ENCODE results near the gene GFER.
A peak's percentile ranks its signal among the peaks of the same experiment; 100 is the strongest.
"Not testable (repeated sequence)": the region's sequence is repeated elsewhere in the genome, so short reads cannot be mapped to it uniquely, and the experiment has no call there.

GFER gene

DNA sequence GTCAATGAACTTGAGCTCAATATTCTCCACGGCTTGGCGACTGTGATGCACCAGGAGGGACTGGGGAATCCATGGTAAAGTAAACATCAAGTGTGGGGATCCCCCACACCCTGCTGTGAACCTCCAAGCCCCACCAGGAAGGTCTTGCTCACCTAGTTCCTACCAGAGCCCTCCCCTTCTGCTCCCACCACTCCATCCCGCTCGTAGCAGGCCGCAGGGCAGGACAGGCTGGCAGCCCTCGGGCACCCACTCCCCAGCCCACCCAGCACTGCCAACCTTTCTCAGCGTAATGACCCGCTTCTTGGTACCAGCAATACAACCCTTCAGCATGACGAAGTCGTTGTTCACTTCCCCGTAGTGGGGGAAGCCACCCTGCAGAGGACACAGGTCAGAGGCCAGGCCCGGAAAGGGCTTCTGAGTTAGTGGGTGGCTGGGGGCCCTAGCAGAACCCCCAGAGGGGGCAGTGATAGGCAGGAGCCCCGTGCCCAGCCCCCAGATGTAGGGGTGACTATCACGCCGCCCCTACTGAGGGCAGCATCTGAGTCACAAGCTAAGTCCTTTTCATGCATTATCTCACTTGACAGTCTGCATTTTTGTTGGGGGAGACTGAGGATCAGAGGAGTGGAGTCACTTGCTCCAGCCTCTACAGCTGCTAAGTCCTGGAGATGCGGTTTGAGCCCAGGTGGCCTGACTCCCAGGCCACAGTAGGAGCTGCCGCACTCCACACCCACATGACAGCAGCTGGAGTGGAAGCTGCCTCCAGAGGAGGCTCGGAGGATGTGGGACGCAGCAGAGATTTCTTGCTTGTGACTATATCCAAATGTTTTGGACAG lies 38.2 kb upstream of the GFER start:
- H3K27ac Mint-ChIP-seq (ENCODE audit: low read depth): no peak overlapping the region
- H3K4me1 Mint-ChIP-seq: peaks cover 11% of the 10 kb centered on the region
- DNase-seq (ENCODE audit: low spot score in 2 of 2) (no peak), ATAC-seq (replicated peaks; ENCODE audit: extremely low read depth, poor library complexity, severe bottlenecking) (no peak)
- no peaks in the 10 kb centered on the region for H3K36me3 Mint-ChIP-seq (ENCODE audit: insufficient read depth)
- H3K4me3 Mint-ChIP-seq: no peak overlapping the region
- no peaks in the 10 kb centered on the region for H3K9me3 Mint-ChIP-seq
- H3K27me3 Mint-ChIP-seq: no peaks in the 10 kb centered on the region

DNA sequence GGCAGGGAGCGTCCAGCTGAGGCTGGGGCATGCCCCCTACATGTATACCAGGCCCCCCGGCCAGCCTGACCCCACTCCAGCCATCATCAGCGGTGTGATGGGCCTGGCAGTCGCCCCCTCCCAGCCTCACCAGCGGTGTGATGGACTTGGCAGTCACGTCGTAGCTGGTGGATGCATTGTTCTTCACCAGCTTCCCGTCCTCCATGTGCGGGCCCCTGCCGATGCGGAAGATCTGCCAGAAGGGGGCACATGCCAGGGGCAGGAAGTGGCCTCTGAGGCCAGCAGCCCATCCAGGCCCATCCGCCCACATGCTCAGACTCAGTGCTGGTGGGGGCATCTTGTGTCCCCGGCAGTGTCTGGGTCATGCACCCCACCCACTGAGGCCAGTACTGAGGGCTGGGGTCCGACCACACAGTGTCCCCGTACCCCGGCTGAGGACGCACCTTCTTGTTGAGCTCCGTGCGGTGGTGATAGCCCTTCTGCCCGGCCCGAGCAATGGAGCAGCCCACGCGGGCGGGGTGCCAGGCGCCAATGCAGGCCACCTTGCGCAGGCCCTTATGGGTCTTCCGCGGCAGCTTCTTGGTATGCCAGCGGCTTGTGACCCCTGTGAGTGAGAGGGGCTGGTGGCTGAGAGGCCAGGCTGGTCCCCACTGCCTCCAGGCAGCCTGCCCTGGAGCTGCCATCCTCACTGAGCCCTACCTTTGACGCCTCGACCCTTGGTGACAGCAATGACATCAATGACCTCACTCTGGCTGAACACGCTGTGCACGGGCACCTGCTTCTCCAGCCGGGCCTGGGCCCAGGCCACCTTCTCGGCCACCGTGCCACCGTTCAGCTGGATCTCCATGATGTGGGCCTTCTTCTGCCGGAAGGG lies 37.3 kb upstream of the GFER start:
- Mint-ChIP-seq H3K4me3 (no peak overlapping the region), H3K36me3 (ENCODE audit: insufficient read depth) (no peaks in the 10 kb centered on the region), H3K27ac (ENCODE audit: low read depth) (no peak overlapping the region), H3K27me3 (no peaks in the 10 kb centered on the region), H3K4me1 (peaks cover 7% of the 10 kb centered on the region), H3K9me3 (no peaks in the 10 kb centered on the region)
- DNase-seq (ENCODE audit: low spot score in 2 of 2) (no peak), ATAC-seq (replicated peaks; ENCODE audit: extremely low read depth, poor library complexity, severe bottlenecking) (no peak)

- ATAC-seq (replicated peaks; ENCODE audit: extremely low read depth, poor library complexity, severe bottlenecking) (no peak), DNase-seq (ENCODE audit: low spot score in 2 of 2) (no peak)
- H3K36me3 Mint-ChIP-seq (ENCODE audit: insufficient read depth): no peaks in the 10 kb centered on the region
- no peaks in the 10 kb centered on the region for H3K9me3 Mint-ChIP-seq
- H3K4me1 Mint-ChIP-seq: peaks cover 5% of the 10 kb centered on the region
- H3K27ac Mint-ChIP-seq (ENCODE audit: low read depth): no peak overlapping the region
- no peaks in the 10 kb centered on the region for H3K27me3 Mint-ChIP-seq
- no peak overlapping the region for H3K4me3 Mint-ChIP-seq
Measured at GRCh38 chr16:1947369-1947670, 36.7 kb upstream of the GFER start.

GRCh38 chr16:1949507-1949906 lies 34.5 kb upstream of the GFER start:
- no peak overlapping the region for H3K4me3 Mint-ChIP-seq
- H3K36me3 Mint-ChIP-seq (ENCODE audit: insufficient read depth): no peaks in the 10 kb centered on the region
- DNase-seq (ENCODE audit: low spot score in 2 of 2): no peak
- H3K9me3 Mint-ChIP-seq: no peaks in the 10 kb centered on the region
- no peak for ATAC-seq (replicated peaks; ENCODE audit: extremely low read depth, poor library complexity, severe bottlenecking)
- no peak overlapping the region for H3K27ac Mint-ChIP-seq (ENCODE audit: low read depth)
- H3K4me1 Mint-ChIP-seq: no peaks in the 10 kb centered on the region
- no peaks in the 10 kb centered on the region for H3K27me3 Mint-ChIP-seq

- DNase-seq (ENCODE audit: low spot score in 2 of 2) (no peak), ATAC-seq (replicated peaks; ENCODE audit: extremely low read depth, poor library complexity, severe bottlenecking) (no peak)
- no peaks in the 10 kb centered on the region for H3K27me3 Mint-ChIP-seq
- H3K27ac Mint-ChIP-seq (ENCODE audit: low read depth): no peak overlapping the region
- H3K9me3 Mint-ChIP-seq: no peaks in the 10 kb centered on the region
- H3K36me3 Mint-ChIP-seq (ENCODE audit: insufficient read depth): no peaks in the 10 kb centered on the region
- no peaks in the 10 kb centered on the region for H3K4me1 Mint-ChIP-seq
- H3K4me3 Mint-ChIP-seq: no peak overlapping the region
Measured at GRCh38 chr16:1950047-1950446, 33.9 kb upstream of the GFER start.

GRCh38 chr16:1950559-1950958 lies 33.4 kb upstream of the GFER start:
- Mint-ChIP-seq H3K4me3 (no peak overlapping the region), H3K27me3 (no peaks in the 10 kb centered on the region), H3K27ac (ENCODE audit: low read depth) (no peak overlapping the region), H3K36me3 (ENCODE audit: insufficient read depth) (no peaks in the 10 kb centered on the region), H3K9me3 (no peaks in the 10 kb centered on the region), H3K4me1 (no peaks in the 10 kb centered on the region)
- no peak for DNase-seq (ENCODE audit: low spot score in 2 of 2)
- ATAC-seq (replicated peaks; ENCODE audit: extremely low read depth, poor library complexity, severe bottlenecking): no peak

GRCh38 chr16:1953734-1954133 lies 30.3 kb upstream of the GFER start:
- ATAC-seq (replicated peaks; ENCODE audit: extremely low read depth, poor library complexity, severe bottlenecking) (no peak), DNase-seq (ENCODE audit: low spot score in 2 of 2) (no peak)
- H3K4me1 Mint-ChIP-seq: no peaks in the 10 kb centered on the region
- H3K4me3 Mint-ChIP-seq: no peak overlapping the region
- H3K36me3 Mint-ChIP-seq (ENCODE audit: insufficient read depth): no peaks in the 10 kb centered on the region
- H3K27me3 Mint-ChIP-seq: no peaks in the 10 kb centered on the region
- no peaks in the 10 kb centered on the region for H3K9me3 Mint-ChIP-seq
- H3K27ac Mint-ChIP-seq (ENCODE audit: low read depth): no peak overlapping the region

DNA sequence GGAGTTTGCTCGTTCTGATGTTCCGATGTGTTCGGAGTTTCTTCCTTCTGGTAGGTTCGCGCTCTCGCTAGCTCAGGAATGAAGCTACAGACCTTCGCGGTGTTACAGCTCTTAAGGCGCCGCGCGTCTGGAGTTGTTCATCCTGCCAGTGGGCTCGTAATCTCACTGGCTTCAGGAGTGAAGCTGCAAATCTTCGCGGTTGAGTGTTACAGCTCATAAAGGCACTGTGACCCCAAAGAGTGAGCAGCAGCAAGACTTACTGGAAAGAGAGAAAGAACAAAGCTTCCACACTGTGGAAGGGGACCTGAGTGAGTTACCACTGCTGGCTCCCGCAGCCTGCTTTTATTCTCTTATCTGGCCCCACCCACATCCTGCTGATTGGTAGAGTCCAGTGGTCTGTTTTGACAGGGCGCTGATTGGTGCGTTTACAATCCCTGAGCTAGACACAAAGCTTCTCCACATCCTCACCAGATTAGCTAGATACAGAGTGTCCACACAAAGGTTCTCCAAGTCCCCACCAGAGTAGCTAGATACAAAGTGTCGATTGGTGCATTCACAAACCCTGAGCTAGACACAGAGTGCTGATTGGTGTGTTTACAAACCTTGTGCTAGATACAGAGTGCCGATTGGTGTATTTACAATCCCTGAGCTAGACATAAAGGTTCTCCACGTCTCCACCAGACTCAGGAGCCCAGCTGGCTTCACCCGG lies 26.4 kb upstream of the GFER start:
- H3K9me3 Mint-ChIP-seq; H3K4me3 Mint-ChIP-seq; ATAC-seq (replicated peaks; ENCODE audit: extremely low read depth, poor library complexity, severe bottlenecking); DNase-seq (ENCODE audit: low spot score in 2 of 2); H3K27ac Mint-ChIP-seq (ENCODE audit: low read depth); H3K27me3 Mint-ChIP-seq: not testable (repeated sequence)
- Mint-ChIP-seq H3K36me3 (ENCODE audit: insufficient read depth) (peaks cover 27% of the 10 kb centered on the region), H3K4me1 (peaks cover 33% of the 10 kb centered on the region)

- peaks cover 38% of the 10 kb centered on the region for H3K4me1 Mint-ChIP-seq
- not testable (repeated sequence) for H3K27me3 Mint-ChIP-seq; H3K9me3 Mint-ChIP-seq; ATAC-seq (replicated peaks; ENCODE audit: extremely low read depth, poor library complexity, severe bottlenecking); H3K27ac Mint-ChIP-seq (ENCODE audit: low read depth); H3K4me3 Mint-ChIP-seq; DNase-seq (ENCODE audit: low spot score in 2 of 2)
- H3K36me3 Mint-ChIP-seq (ENCODE audit: insufficient read depth): peaks cover 32% of the 10 kb centered on the region
Measured at GRCh38 chr16:1958143-1958491, 25.9 kb upstream of the GFER start.

GRCh38 chr16:1958715-1959268 lies 25.2 kb upstream of the GFER start:
- peak overlapping the region; percentile 94 for H3K4me3 Mint-ChIP-seq
- peaks cover 39% of the 10 kb centered on the region for H3K36me3 Mint-ChIP-seq (ENCODE audit: insufficient read depth)
- peaks cover 44% of the 10 kb centered on the region for H3K4me1 Mint-ChIP-seq
- peak overlapping the region; percentile 44 for H3K27ac Mint-ChIP-seq (ENCODE audit: low read depth)
- no peaks in the 10 kb centered on the region for H3K27me3 Mint-ChIP-seq
- DNase-seq (ENCODE audit: low spot score in 2 of 2): no peak
- H3K9me3 Mint-ChIP-seq: no peaks in the 10 kb centered on the region
- ATAC-seq (replicated peaks; ENCODE audit: extremely low read depth, poor library complexity, severe bottlenecking): no peak

- ATAC-seq (replicated peaks; ENCODE audit: extremely low read depth, poor library complexity, severe bottlenecking): peak; percentile 65
- Mint-ChIP-seq H3K36me3 (ENCODE audit: insufficient read depth) (peaks cover 45% of the 10 kb centered on the region), H3K27me3 (no peaks in the 10 kb centered on the region), H3K4me3 (peak within 1 kb of the TSS; percentile 94), H3K4me1 (peaks cover 51% of the 10 kb centered on the region), H3K9me3 (no peaks in the 10 kb centered on the region), H3K27ac (ENCODE audit: low read depth) (peak within 1 kb of the TSS; percentile 99)
- peak; percentile 78 to 87 for DNase-seq (ENCODE audit: low spot score in 2 of 2)
Measured at GRCh38 chr16:1959269-1960039, 24.5 kb upstream of the GFER start, which contains the start of gene NDUFB10. Gene NDUFB10, plus strand, starts transcription at chr16:1959538. Its CDS starts 87 bp downstream, at chr16:1959625.

Data from central memory CD8-positive, alpha-beta T cell (primary cell).